ENCODE data around the gene PJA2. TPM values are rescaled to one million over a fixed set of nuclear protein-coding genes. Genes with fewer than 3 reads are reported as not detected.

Gene PJA2
- polyA plus RNA-seq, 2 of the 4 experiments (the other 2 are of a cell fraction): 24.9 to 56.5 TPM

GRCh38 chr5:109448838-109449237 is 39.1 kb upstream of the PJA2 start (continued):
- no peak for TF ChIP-seq RAD21 (conservative IDR thresholded peaks at IDR 0.05 in 1 of 2, IDR thresholded peaks at IDR 0.05 in 1 of 2)
- no peak for TF ChIP-seq TFCP2L1 (CRISPR knock-in tag; IDR thresholded peaks at IDR 0.05)
- TF ChIP-seq FOXS1 (CRISPR knock-in tag; IDR thresholded peaks at IDR 0.05): no peak
- TF ChIP-seq RARB (CRISPR knock-in tag; IDR thresholded peaks at IDR 0.05): no peak

- 15% methylated on average over 1 of the region's 1 CpG for WGBS (ENCODE audit: missing lambda C conversion rate)
- ATAC-seq (no peak), FAIRE-seq (no peak), DNase-seq (ENCODE audit: low read depth in 1 of 2, low spot score in 1 of 2) (no peak)
- no peak overlapping the region for H3K4me3 ChIP-seq
- ChIA-PET POLR2A (no interaction called here), CTCF (interaction anchor here (1.0 kb wide), 3 partner anchors 8 to 767 kb away, joined by 3 to 4 read pairs (median 3); no protein-coding TSS in a partner anchor)
- H3K4me2 ChIP-seq: no peak overlapping the region
- H3K9me3 ChIP-seq: no peaks in the 10 kb centered on the region
- no peak overlapping the region for H3K27ac ChIP-seq
- TF ChIP-seq RCOR1 (IDR thresholded peaks at IDR 0.05; ENCODE audit: low read depth, low read length) (no peak), ATOH8 (CRISPR knock-in tag; IDR thresholded peaks at IDR 0.05; ENCODE audit: low read depth) (no peak), POLR2A (IDR thresholded peaks at IDR 0.05; ENCODE audit: low read length) (no peak), MAZ (IDR thresholded peaks at IDR 0.05; ENCODE audit: borderline replicate concordance, low read depth, low read length) (no peak), EHMT2 (IDR thresholded peaks at IDR 0.05; ENCODE audit: low read depth) (no peak), PBX3 (IDR thresholded peaks at IDR 0.05) (no peak), HOXB13 (CRISPR knock-in tag; IDR thresholded peaks at IDR 0.05; ENCODE audit: low read depth) (no peak), CBX8 (IDR thresholded peaks at IDR 0.05) (no peak), E2F6 (IDR thresholded peaks at IDR 0.05; ENCODE audit: borderline replicate concordance, low read depth) (no peak), HOXB5 (CRISPR knock-in tag; IDR thresholded peaks at IDR 0.05) (no peak), CHD4 (IDR thresholded peaks at IDR 0.05; ENCODE audit: borderline replicate concordance) (no peak), ZFP36 (IDR thresholded peaks at IDR 0.05; ENCODE audit: borderline replicate concordance, partially characterized antibody) (no peak)
- H3K4me1 ChIP-seq: no peaks in the 10 kb centered on the region
Observed at GRCh38 chr5:109439590-109439989, 29.8 kb upstream of the PJA2 start.

DNA sequence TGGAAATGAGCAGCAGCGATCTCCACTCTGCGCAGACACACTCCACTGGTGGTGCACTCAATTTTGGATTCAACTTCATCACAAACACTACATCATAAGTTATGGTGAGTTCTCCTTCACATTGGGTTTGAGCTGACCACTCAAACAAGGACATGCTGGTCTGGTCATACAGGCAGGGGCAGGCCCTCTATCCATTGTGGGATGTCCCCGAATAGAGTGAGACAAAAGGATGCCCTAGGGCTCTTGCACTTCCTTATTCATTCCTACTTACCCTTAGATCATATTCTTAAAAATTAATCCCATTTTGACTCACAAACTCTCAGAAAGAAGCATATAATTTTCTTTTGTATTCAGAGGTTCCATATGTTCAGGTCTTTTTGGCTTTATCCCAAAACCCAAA is 16.3 kb upstream of the PJA2 start:
- CTCF ChIA-PET: no interaction called here
- Histone ChIP-seq H3K4me3 (no peak overlapping the region), H3K9me3 (no peaks in the 10 kb centered on the region), H3K27ac (no peak overlapping the region), H3K4me2 (no peak overlapping the region), H3K4me1 (no peaks in the 10 kb centered on the region)
- no peak for ATAC-seq
- TF ChIP-seq HOXB5 (CRISPR knock-in tag; IDR thresholded peaks at IDR 0.05) (no peak), KDM5A (IDR thresholded peaks at IDR 0.05) (no peak), RCOR1 (IDR thresholded peaks at IDR 0.05; ENCODE audit: low read depth, low read length) (no peak), EHMT2 (IDR thresholded peaks at IDR 0.05; ENCODE audit: low read depth) (no peak), HOXB13 (CRISPR knock-in tag; IDR thresholded peaks at IDR 0.05; ENCODE audit: low read depth) (no peak), ZFP36 (IDR thresholded peaks at IDR 0.05; ENCODE audit: borderline replicate concordance, partially characterized antibody) (no peak), POLR2AphosphoS2 (conservative IDR thresholded peaks at IDR 0.05; ENCODE audit: low read length) (no peak), PBX3 (IDR thresholded peaks at IDR 0.05) (no peak), CBX2 (IDR thresholded peaks at IDR 0.05; ENCODE audit: borderline replicate concordance, low read depth) (no peak), GATA3 (IDR thresholded peaks at IDR 0.05; ENCODE audit: borderline replicate concordance) (no peak), RFX5 (IDR thresholded peaks at IDR 0.05) (no peak), KDM1A (IDR thresholded peaks at IDR 0.05; ENCODE audit: low read depth) (no peak), ZNF302 (CRISPR knock-in tag; IDR thresholded peaks at IDR 0.05) (no peak), MAX (IDR thresholded peaks at IDR 0.05) (no peak), ESRRA (IDR thresholded peaks at IDR 0.05; ENCODE audit: borderline replicate concordance, low read length) (no peak), EHF (CRISPR knock-in tag; IDR thresholded peaks at IDR 0.05) (no peak), NPAS2 (CRISPR knock-in tag; IDR thresholded peaks at IDR 0.05; ENCODE audit: borderline replicate concordance) (no peak), TFCP2L1 (CRISPR knock-in tag; IDR thresholded peaks at IDR 0.05) (no peak)
- FAIRE-seq: no peak
- POLR2A ChIA-PET: no interaction called here
- DNase-seq (ENCODE audit: low read depth in 1 of 2, low spot score in 1 of 2): no peak
- WGBS (ENCODE audit: missing lambda C conversion rate): 93% methylated on average over 3 of the region's 3 CpGs
